ENCODE data around the gene RPGRIP1L.
"Not testable (repeated sequence)": the region's sequence is repeated elsewhere in the genome, so short reads cannot be mapped to it uniquely, and the experiment has no call there.

The RPGRIP1L gene

DNA sequence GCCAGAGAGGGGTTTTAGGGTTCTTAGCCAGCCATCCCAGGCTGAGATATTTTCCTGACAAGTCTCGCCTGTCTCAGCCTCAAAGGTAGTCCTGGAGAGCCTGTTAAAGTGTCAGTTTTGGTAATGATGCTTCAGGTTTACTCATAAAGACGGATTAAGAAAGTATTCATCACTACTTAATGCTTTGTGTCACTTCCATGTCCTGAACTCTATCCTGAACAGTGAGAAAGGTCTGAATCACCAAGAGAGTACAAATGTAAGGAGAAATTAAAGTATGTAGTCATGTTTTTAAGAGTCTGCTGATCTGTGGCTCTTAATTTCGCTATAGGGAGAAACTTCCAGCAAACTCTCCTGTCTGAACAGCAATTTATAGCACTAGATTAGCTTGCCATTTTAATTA is 14.0 kb downstream of the RPGRIP1L start:
- no peaks in the 10 kb centered on the region for H3K4me1 Mint-ChIP-seq
- DNase-seq (ENCODE audit: low spot score in 2 of 2) (no peak), ATAC-seq (no peak)
- H3K9me3 Mint-ChIP-seq: no peaks in the 10 kb centered on the region
- no peak overlapping the region for H3K27ac Mint-ChIP-seq
- H3K4me3 Mint-ChIP-seq: no peak overlapping the region
- no peaks in the 10 kb centered on the region for H3K36me3 Mint-ChIP-seq

DNA sequence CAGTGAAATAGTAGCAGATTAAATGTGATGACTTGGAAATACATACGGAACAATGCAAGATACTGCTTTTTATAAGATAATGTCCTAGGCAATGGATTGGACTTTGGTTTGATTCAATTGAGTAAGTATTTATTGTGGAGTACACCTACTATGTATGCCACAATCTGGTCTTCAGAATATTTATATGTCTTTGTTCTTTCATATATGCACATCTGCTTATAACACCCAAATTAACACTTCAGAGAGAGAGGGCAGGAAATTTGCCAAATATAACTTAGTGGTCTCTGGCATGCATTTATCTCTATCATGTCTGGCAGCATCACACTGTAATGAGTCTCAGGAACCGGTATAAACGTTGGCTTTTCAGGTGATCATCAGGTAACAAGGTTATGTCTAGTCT is 16.9 kb downstream of the RPGRIP1L start:
- Mint-ChIP-seq H3K4me1 (no peaks in the 10 kb centered on the region), H3K36me3 (no peaks in the 10 kb centered on the region), H3K9me3 (no peaks in the 10 kb centered on the region), H3K27ac (no peak overlapping the region), H3K4me3 (no peak overlapping the region)
- ATAC-seq (no peak), DNase-seq (ENCODE audit: low spot score in 2 of 2) (no peak)

- H3K9me3 Mint-ChIP-seq; DNase-seq (ENCODE audit: low spot score in 2 of 2); H3K36me3 Mint-ChIP-seq; H3K4me3 Mint-ChIP-seq; H3K27ac Mint-ChIP-seq; ATAC-seq; H3K4me1 Mint-ChIP-seq: not testable (repeated sequence)
Measured at GRCh38 chr16:53685334-53685733, 18.3 kb downstream of the RPGRIP1L start.

DNA sequence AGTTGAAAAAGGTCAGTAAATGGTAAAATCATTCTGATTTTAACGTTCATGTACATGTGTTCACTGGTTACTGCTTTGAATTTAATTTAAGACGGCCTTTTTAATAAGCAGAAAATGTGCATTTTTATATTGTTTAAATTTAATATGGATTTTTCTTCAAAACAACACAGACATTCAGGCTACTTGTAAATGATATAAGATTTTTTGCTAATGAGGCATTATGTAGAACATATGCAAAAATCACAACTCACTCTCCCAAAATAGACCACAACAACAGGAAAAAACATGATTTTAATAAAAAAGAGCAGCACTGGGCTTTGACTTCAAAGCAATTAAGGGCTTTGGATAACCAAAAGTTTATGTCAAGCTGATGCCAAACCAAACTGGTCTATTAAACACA is 22.3 kb downstream of the RPGRIP1L start:
- H3K4me3 Mint-ChIP-seq: no peak overlapping the region
- no peak for ATAC-seq
- DNase-seq (ENCODE audit: low spot score in 2 of 2): no peak
- H3K9me3 Mint-ChIP-seq: no peaks in the 10 kb centered on the region
- H3K4me1 Mint-ChIP-seq: no peaks in the 10 kb centered on the region
- no peak overlapping the region for H3K27ac Mint-ChIP-seq
- H3K36me3 Mint-ChIP-seq: no peaks in the 10 kb centered on the region

- Mint-ChIP-seq H3K27ac (no peak overlapping the region), H3K9me3 (no peaks in the 10 kb centered on the region), H3K4me1 (no peaks in the 10 kb centered on the region), H3K4me3 (no peak overlapping the region), H3K36me3 (no peaks in the 10 kb centered on the region)
- DNase-seq (ENCODE audit: low spot score in 2 of 2) (no peak), ATAC-seq (no peak)
Measured at GRCh38 chr16:53680756-53681155, 22.9 kb downstream of the RPGRIP1L start.

DNA sequence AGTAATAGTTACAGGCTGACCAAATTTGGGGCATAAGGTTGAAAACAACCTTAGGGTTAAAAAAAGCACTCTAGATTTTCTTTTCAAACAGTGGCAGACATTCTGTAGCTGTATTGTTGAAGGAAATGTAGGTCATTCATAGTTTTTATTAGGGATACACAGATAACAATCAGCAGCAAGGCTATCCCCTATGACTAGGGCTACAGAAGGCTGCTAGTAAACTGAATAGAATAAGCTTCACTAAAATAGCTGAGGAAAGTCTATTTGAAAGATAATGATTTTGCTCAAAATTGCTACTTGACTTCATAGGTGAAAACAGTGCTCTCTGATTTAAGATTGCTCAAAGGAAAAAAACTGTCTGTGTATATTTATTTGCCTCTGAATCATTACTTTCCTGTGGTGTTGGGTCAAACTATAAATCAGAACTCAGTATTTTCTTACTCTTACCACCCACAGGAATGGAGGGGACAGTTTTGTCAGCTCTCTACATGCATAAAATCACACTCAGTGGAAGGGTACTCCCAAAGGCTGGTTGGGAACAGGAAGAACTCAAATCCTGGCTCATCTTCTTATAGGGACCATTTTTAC is 24.8 kb downstream of the RPGRIP1L start:
- Mint-ChIP-seq H3K36me3 (no peaks in the 10 kb centered on the region), H3K4me3 (no peak overlapping the region), H3K4me1 (no peaks in the 10 kb centered on the region), H3K9me3 (no peaks in the 10 kb centered on the region), H3K27ac (no peak overlapping the region)
- ATAC-seq: peak; percentile 54
- no peak for DNase-seq (ENCODE audit: low spot score in 2 of 2)

- no peak overlapping the region for H3K27ac Mint-ChIP-seq
- H3K4me3 Mint-ChIP-seq: no peak overlapping the region
- no peaks in the 10 kb centered on the region for H3K4me1 Mint-ChIP-seq
- H3K36me3 Mint-ChIP-seq: no peaks in the 10 kb centered on the region
- ATAC-seq (no peak), DNase-seq (ENCODE audit: low spot score in 2 of 2) (no peak)
- no peaks in the 10 kb centered on the region for H3K9me3 Mint-ChIP-seq
Measured at GRCh38 chr16:53678155-53678554, 25.5 kb downstream of the RPGRIP1L start.

- no peaks in the 10 kb centered on the region for H3K9me3 Mint-ChIP-seq
- no peak overlapping the region for H3K27ac Mint-ChIP-seq
- no peak overlapping the region for H3K4me3 Mint-ChIP-seq
- ATAC-seq (no peak), DNase-seq (ENCODE audit: low spot score in 2 of 2) (no peak)
- no peaks in the 10 kb centered on the region for H3K4me1 Mint-ChIP-seq
- H3K36me3 Mint-ChIP-seq: no peaks in the 10 kb centered on the region
Measured at GRCh38 chr16:53673189-53673588, 30.5 kb downstream of the RPGRIP1L start.

- Mint-ChIP-seq H3K36me3 (no peaks in the 10 kb centered on the region), H3K4me3 (no peak overlapping the region), H3K9me3 (no peaks in the 10 kb centered on the region), H3K4me1 (no peaks in the 10 kb centered on the region), H3K27ac (no peak overlapping the region)
- DNase-seq (ENCODE audit: low spot score in 2 of 2) (no peak), ATAC-seq (no peak)
Measured at GRCh38 chr16:53672461-53672860, 31.2 kb downstream of the RPGRIP1L start.

DNA sequence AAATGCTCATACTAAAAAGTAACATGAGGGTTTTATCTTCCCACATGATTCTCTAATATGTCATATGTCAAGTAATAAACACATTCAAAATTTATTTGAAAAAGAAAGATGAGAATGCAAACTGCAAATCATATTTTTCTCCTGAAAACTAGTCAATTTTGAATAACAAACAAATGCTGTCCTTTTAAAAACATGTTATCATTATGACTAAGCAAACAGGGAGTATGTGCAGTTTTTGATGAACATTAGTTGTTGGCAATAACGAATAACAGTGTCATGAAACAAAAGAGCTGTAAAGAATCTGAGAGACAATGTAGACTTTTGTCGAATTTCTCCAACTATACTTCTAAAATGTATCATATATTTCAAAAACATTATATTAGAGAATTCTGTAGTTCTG is 34.8 kb downstream of the RPGRIP1L start:
- Mint-ChIP-seq H3K9me3 (no peaks in the 10 kb centered on the region), H3K36me3 (no peaks in the 10 kb centered on the region), H3K4me1 (peaks cover 9% of the 10 kb centered on the region), H3K4me3 (no peak overlapping the region), H3K27ac (no peak overlapping the region)
- no peak for ATAC-seq
- DNase-seq (ENCODE audit: low spot score in 2 of 2): no peak

GRCh38 chr16:53666786-53667415 is 36.8 kb downstream of the RPGRIP1L start:
- ATAC-seq (no peak), DNase-seq (ENCODE audit: low spot score in 2 of 2) (no peak)
- Mint-ChIP-seq H3K4me1 (peaks cover 9% of the 10 kb centered on the region), H3K27ac (no peak overlapping the region), H3K9me3 (no peaks in the 10 kb centered on the region), H3K4me3 (no peak overlapping the region), H3K36me3 (no peaks in the 10 kb centered on the region)

- no peaks in the 10 kb centered on the region for H3K9me3 Mint-ChIP-seq
- H3K27ac Mint-ChIP-seq: peak overlapping the region; percentile 46
- H3K4me3 Mint-ChIP-seq: no peak overlapping the region
- DNase-seq (ENCODE audit: low spot score in 2 of 2): peak in 1 of 2 donors; percentile 52
- peaks cover 9% of the 10 kb centered on the region for H3K4me1 Mint-ChIP-seq
- peak; percentile 100 for ATAC-seq
- H3K36me3 Mint-ChIP-seq: no peaks in the 10 kb centered on the region
Measured at GRCh38 chr16:53664724-53665345, 38.8 kb downstream of the RPGRIP1L start.

DNA sequence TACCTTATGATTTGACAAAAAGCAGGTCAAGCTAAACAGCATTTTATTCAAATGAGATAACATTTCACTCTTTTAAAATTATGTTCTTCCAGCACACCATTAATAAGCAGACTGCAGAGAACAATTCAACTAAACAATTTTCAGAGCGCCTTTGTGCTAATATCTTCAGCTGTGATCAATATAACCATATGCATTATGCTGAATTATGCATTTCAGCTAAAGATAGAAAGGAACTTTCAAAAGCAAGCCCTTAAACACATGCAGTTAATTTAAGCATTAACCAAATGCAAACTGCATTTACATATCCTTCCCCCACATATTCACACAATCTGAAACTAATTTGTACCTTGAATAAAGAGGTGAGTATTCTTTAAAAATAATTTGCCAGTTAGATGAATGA is 41.6 kb downstream of the RPGRIP1L start:
- Mint-ChIP-seq H3K4me3 (no peak overlapping the region), H3K4me1 (peaks cover 9% of the 10 kb centered on the region), H3K9me3 (no peaks in the 10 kb centered on the region), H3K36me3 (no peaks in the 10 kb centered on the region), H3K27ac (no peak overlapping the region)
- DNase-seq (ENCODE audit: low spot score in 2 of 2) (no peak), ATAC-seq (no peak)

DNA sequence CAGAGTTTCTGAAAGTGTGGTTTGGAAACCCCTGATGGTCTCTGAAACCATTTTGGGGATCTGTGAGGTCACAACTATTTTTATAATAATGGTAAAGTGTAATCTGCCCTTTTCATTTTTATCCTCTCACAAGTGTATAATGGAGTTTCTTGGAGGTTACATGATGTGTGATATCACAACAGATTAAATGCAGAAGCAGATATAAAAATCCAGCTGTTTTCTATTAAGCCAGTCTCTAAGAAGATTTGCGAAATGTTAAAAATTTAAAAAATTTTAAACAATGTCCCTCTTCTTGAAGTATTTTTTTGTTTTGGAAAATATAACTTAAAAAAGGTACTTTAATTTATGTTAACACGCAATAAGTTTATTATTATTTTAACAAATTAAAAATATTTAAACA is 48.7 kb downstream of the RPGRIP1L start:
- Mint-ChIP-seq H3K27ac (no peak overlapping the region), H3K4me1 (no peaks in the 10 kb centered on the region), H3K9me3 (no peaks in the 10 kb centered on the region), H3K4me3 (no peak overlapping the region), H3K36me3 (peaks cover 18% of the 10 kb centered on the region)
- ATAC-seq (no peak), DNase-seq (ENCODE audit: low spot score in 2 of 2) (no peak)

DNA sequence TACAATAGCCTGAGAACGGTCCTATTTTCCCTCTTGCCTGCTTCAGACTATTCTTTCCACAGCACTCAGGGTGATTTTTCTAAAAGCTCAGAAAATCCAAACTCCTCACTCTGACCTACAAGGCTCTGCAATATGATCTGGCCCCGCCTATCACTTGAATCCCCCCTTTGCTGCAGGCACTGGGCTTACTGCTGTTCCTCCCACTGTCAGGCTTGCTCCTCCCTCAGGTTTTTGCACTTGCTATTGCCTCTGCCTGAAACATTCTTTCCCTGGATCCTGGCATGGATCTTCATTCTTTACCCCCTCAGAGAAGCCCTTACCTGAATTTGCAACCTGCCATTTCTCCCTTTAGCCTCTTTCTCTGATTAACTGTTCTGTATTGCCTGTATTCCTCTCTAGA is 52.3 kb downstream of the RPGRIP1L start:
- no peaks in the 10 kb centered on the region for H3K9me3 Mint-ChIP-seq
- no peak overlapping the region for H3K27ac Mint-ChIP-seq
- H3K36me3 Mint-ChIP-seq: peaks cover 18% of the 10 kb centered on the region
- no peak overlapping the region for H3K4me3 Mint-ChIP-seq
- no peaks in the 10 kb centered on the region for H3K4me1 Mint-ChIP-seq
- ATAC-seq (no peak), DNase-seq (ENCODE audit: low spot score in 2 of 2) (no peak)

- Mint-ChIP-seq H3K4me3 (no peak overlapping the region), H3K4me1 (no peaks in the 10 kb centered on the region), H3K9me3 (peaks cover 18% of the 10 kb centered on the region), H3K27ac (no peak overlapping the region), H3K36me3 (no peaks in the 10 kb centered on the region)
- DNase-seq (ENCODE audit: low spot score in 2 of 2) (no peak), ATAC-seq (no peak)
Measured at GRCh38 chr16:53646506-53646905, 57.2 kb downstream of the RPGRIP1L start.

Data from stimulated activated effector memory CD8-positive, alpha-beta T cell treated with anti-CD3 and anti-CD28 coated beads, Interleukin-12 subunit alpha, Interleukin-12 subunit beta, amount 100 ng/mL, for 72 hours (primary cell).